ENCODE data around the gene RNF19B.

Gene RNF19B

GRCh38 chr1:32971576-32971975, 7.0 kb upstream of the RNF19B start:
- no peak overlapping the region for H3K4me3 ChIP-seq (ENCODE audit: low read depth, low read length)
- no peak for TF ChIP-seq CTCF (IDR thresholded peaks at IDR 0.05; ENCODE audit: low read depth, low read length)

- TF ChIP-seq CTCF (IDR thresholded peaks at IDR 0.05; ENCODE audit: low read depth, low read length) = no peak
- no peak overlapping the region for H3K4me3 ChIP-seq (ENCODE audit: low read depth, low read length)
Observed at GRCh38 chr1:32971156-32971555, 6.5 kb upstream of the RNF19B start.

- TF ChIP-seq CTCF (IDR thresholded peaks at IDR 0.05; ENCODE audit: low read depth, low read length) = no peak
- H3K4me3 ChIP-seq (ENCODE audit: low read depth, low read length) = no peak overlapping the region
Observed at GRCh38 chr1:32969566-32969965, 5.0 kb upstream of the RNF19B start.

GRCh38 chr1:32967888-32968568, 3.4 kb upstream of the RNF19B start:
- H3K4me3 ChIP-seq (ENCODE audit: low read depth, low read length) = no peak overlapping the region
- no peak for TF ChIP-seq CTCF (IDR thresholded peaks at IDR 0.05; ENCODE audit: low read depth, low read length)

GRCh38 chr1:32966900-32967299, 2.3 kb upstream of the RNF19B start:
- no peak for TF ChIP-seq CTCF (IDR thresholded peaks at IDR 0.05; ENCODE audit: low read depth, low read length)

GRCh38 chr1:32965251-32965747, 690 bp upstream of the RNF19B start:
- peak overlapping the region; percentile 78 for H3K4me3 ChIP-seq (ENCODE audit: low read depth, low read length)
- TF ChIP-seq CTCF (IDR thresholded peaks at IDR 0.05; ENCODE audit: low read depth, low read length) = no peak

More at GRCh38 chr1:32966900-32967299, 2.3 kb upstream of the RNF19B start:
- no peak overlapping the region for H3K4me3 ChIP-seq (ENCODE audit: low read depth, low read length)

GRCh38 chr1:32963746-32964460, 706 bp downstream of the RNF19B start:
- peak overlapping the region; percentile 78 for H3K4me3 ChIP-seq (ENCODE audit: low read depth, low read length)
- no peak for TF ChIP-seq CTCF (IDR thresholded peaks at IDR 0.05; ENCODE audit: low read depth, low read length)

Measured in WI38 (cell line).